GM19372 (cell line): ENCODE measurements around the gene SOX6.

Source experiments
- ATAC-seq: cut with Tn5 transposase; IDR thresholded peaks from one replicate; pipeline ENCODE4 v1.9.1; 2021; ENCODE audit warnings: mild to moderate bottlenecking, low read depth, moderate library complexity; ENCODE audit not compliant: unreplicated experiment

The SOX6 gene

DNA sequence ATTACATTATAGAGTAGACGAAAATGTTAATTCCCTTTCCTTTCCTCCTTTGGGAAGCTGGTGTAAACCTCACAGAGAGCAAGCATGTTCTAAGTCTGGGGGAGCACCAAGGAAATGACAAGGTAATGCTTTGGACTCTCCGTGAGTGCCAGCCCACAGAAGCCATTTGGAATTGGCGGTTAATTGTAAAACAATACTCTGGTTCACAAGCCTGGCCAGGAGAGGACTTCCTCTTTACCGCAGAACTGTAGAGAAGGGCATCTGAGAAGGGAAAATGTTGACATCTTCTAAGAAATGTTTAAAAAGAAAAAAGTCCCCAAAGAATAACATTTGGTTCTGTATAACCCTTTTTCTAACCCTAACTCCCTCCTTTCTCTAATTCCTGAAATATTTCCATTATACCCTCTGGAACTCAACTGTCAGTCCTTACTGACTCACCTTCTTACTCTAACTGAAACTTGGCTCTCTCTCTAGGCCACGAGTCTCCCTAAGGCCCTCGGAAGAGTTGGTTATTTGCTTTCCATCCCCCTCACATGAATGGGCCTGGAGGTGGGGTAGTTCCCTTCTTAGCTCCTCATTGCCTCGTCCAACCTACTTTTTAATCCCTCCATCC is 379.8 kb downstream of the SOX6 start:
- no peak for ATAC-seq

DNA sequence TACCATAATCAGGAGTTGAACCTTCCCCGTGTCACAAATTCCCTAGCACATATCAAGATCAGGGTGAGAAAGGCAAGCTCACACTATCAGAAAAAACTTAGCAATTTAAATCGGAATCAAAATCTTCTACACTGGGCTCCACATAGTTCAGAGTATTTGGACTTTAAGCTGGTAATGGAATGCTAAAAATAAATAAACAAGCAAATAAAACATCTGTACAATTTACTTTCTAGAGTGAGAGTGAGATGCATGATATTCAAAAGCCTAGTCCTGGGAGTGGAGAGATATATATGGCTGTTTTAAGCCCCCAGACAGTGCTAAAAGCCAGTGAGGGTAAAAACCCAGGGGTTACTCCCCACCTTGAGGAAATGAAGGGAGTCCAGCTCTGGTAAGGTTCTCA is 380.6 kb downstream of the SOX6 start:
- no peak for ATAC-seq

DNA sequence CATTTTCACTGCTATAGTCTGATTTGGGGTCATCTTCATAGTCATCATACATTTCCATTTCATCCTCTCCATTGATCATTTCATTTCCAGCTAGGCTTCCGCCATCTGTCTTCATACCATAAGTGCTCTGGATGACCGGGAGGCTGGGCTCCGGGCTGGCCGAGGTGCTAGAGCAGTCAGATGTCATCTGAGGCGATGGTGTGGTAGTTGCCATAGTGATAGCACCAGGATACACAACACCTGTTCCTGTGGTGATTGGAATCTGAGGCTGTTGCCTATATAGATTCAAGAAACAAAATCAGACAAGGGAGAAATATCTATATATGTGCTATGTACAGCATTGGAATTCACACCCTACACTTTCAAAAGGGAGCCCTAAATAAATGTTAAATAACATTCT is 383.5 kb downstream of the SOX6 start:
- ATAC-seq, result no peak

DNA sequence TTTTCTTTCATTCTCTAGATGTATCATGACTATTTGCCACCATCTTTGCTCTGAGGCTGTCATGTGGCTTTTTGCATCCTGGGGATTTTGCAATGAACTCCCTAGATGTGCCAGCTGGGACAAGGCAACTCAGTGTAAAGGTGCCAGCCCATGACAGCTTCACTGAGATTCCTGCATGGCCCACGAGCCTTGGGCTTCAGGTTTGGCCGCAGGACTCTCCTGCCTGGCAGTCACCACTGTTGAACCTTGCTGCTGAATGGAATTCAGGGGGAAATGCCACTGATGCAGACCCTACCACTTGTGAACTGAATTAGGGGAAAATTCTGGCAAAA is 385.2 kb downstream of the SOX6 start:
- ATAC-seq, result no peak

DNA sequence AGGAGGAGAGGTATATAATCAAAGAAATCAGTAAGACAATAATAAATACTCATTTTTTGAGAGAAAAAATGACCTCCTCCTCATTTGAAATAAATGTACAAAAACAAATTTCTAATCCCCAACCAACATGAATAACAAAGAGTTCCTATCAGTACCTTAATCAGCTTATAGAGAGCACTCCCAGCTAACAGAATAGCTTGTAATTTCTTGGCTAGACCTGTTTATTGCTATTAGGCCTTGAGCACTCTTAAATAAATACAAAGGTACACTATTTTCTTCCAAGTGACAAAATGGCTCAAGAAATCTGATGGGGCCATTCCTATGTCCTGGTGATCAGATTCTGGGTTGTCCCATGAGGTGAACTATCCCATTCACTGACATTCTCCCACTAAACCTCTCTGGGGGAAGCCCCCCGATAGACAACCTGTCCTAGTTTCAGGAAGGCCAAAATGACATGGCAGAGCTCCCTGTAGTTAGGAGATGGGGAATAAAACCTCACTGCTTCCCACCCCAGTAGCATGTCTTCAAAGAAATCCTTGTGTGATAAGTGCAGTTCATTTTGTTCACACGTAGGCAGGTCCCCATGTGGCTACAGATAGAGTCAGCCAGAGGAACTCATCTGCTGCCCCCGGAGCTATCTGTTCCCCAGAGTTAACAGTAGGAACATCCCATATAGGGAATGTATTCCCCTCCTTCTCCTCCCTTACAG is 385.7 kb downstream of the SOX6 start:
- ATAC-seq, result no peak

DNA sequence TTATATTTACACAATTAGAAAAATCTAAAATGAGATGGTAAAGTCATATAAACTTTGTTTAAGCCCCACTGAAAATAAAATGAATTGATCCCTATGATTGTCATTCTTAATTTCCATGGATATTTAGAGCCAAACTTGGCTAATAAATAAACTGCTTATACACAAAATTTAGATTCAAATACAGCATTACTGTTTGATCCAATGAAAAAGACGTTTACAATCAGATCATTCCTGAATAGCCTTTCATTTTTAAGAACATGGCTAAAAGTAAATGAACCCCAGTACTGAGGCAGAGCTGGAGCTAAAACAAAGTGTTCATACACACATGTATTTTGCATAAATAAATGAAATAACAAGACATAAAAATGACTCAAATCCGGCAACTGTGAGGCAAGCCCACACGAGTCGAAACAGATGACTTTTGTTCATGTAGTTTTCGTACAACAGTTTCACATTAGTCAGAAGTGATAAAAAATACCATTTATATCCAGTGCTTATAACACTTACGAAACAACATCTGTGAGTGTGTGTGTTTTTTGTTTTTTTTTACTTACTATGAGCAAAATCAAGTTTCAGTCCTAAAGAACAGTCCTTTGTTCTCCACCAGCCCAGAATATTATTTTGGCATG is 386.5 kb downstream of the SOX6 start:
- ATAC-seq, result no peak

DNA sequence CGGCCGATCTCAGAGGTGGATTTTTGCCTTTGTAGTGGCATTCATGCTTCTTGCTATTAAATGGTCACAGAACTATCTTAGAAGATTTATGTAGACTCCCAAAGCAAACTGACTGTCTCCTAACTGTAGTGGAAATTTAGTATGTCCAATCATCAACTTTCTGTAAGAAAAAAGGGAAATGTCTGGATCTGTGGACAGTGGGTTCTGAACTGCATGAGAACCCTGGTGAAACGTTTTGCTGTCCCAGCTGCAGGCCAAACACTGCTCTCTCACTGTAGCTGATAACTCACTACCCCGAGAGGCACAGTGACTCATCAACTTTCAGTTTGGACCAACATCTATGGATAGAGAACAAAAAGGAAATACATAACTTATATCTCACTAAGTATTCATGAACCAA is 387.1 kb downstream of the SOX6 start:
- ATAC-seq, result peak; percentile 77

DNA sequence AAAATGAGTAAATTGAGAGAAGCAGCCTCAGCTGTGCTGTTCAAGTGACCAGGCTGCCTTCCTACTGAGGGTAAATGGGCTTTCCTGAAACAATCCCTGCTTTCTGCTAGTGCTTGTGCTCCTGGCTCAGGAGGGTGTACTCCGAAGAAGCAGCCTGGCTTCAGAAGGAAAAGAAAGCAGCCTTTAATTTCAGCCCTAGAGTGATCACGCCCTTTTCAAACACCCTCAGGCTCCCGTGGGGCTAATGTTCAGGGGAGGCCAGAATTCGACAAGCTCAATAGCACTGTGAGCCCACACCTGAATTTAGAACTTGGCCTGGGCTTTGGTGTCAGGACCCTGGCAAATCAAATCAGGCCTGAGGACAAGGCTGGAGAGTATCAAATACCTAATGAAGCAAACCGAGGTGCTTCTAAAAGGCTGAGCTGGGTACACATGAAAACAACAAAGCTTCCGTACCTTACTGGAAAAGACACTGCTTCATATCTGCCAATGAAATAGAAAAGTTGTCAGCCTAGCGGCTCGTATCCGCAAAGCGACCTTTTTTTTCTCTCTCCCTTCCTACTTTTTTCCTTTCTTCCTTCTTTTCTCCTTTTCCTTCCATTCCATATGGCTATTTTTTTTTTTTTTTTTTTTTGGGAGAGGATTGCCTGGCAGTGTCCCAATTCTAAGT is 387.8 kb downstream of the SOX6 start:
- ATAC-seq, result no peak

DNA sequence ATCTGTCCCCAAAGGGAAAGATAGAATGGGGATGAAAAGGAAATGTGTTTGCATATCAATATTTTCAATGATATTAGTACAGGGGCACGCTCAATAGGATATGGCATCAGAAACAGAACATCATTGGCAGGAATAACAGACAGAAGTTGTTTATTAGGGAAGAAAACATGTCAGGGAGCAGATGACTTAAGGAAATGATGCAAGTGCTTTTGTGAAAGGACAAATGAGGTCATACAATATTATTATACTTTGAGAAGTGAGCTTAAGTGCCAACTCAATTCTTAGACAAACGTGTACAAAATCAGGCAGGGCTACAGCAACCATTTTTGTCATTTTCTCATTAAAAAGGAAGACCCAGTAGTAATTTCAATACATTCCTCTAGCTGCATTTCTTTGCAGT is 388.4 kb downstream of the SOX6 start:
- no peak for ATAC-seq

DNA sequence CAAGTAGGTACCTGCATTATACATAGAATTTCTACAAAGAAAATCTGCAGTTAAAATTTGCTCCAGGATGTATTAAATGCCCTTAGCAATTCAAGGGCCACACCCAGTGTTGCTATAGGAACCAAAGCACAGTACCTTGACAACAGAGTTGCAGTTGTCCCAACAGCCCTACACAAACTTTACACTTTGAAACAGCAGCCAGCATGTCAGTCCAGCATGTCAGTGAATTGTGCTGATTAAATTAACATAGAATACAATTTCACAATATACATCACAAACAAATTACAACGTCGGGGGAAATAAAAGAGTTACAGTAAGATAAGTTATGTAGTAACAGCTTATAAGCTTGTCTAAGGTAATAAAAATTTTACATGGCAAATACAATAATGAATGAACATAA is 389.2 kb downstream of the SOX6 start:
- ATAC-seq, result no peak

DNA sequence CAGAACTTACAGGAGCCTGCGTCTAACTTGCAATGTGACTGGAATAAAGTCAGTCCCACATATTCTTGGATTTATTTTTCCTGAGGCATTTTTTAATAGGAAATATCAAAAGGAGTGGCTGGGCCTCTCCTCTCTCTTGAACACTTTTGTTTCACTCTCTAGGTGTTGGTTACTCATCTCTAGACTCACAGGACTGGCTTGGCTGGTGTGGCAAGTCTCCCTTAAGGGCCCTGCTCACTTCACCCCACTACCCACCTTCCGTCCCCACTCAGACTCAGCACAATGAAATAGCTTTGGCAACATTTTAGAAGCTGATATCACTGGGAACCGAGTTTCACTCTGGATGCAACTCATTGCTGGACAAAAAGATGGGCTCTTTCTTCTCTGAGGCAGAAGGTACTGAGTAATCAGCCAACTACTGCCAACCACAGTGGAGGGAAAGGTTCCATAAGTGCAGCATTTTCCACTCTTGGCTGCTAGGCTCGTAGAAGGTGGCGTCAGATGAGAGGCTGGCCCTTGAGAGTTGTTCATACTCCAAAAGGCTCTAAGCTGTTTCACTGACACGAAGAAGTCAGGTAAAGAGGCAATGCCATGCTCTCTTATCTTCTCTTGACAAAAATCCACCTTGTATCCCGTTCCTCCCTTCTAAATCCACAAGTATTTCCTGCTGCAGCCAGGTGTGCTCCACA is 390.6 kb downstream of the SOX6 start:
- ATAC-seq, result no peak

DNA sequence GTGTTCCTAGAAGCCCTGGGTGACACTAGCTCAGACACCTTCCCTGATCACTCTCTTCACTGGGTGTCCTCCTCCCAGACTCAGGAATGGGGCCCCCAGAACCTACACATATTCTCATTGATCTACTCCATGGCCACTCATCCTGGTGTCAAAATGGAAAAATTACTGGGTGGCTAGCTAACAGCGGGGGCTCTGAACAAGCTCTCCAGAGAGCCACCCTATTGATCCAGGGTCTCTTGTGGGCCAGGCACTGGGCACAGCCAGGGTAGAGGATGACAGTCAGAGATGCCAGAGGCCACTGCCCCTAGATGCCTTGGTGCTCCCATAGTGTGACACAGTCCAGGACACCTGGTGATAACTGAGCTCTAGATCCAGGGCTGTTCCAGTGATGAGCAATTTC is 393.1 kb downstream of the SOX6 start:
- no peak for ATAC-seq

DNA sequence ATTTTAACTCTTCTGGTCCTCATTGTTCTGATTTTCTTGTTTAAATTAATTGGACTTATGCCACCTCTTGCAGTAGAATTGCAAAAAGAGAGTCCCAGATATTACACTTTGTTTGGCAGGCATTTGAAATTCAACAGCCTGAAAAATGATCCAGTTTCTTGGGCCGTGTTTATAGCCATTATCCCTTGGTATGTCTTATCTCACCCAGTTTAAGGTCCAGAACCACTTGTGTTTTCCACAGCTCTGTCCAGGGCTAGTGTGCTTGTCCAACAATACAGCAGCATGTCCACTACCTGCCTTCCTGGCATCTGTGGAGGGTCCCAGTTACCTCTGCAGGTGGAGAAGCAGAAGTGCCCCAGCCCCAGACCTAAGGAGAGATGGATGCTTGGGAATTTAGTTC is 397.4 kb downstream of the SOX6 start:
- ATAC-seq, result no peak

DNA sequence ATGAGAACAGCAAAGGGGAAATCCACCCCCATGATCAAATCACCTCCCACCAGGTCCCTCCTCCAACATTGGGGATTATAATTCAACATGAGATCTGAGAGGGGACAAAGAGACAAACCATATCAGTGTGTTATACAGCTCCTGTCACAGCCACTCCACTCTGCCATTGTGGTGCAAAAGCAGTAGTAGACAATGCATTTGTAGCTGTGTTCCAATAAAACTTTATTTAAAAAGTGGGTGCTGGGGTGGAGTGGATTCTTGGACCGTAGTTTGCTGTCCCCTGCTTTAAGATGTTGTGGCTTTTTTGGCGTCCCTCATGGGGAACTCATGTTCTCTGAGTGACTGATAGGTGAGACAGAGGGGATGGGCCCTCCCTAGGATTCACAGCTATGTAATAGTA is 399.1 kb downstream of the SOX6 start:
- ATAC-seq, result no peak

DNA sequence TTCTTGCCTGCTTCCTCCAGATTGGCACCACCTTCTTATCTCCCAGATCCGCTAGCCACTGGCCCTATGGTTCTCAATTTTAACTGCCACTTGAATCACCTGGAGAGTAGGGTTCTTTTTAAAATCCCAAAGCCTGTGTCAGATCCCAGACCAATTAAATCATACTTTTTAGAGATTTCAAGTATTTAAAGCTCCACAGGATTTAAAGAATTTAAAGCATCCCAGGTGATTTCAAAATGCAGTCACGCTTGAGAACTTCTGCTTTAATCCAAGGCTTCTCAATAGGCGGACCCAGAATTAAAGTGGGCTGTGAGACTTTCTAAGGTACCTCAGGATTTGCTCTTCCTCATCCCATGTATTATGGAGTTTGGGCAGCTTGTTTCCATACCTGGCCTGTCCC is 400.0 kb downstream of the SOX6 start:
- ATAC-seq, result no peak

DNA sequence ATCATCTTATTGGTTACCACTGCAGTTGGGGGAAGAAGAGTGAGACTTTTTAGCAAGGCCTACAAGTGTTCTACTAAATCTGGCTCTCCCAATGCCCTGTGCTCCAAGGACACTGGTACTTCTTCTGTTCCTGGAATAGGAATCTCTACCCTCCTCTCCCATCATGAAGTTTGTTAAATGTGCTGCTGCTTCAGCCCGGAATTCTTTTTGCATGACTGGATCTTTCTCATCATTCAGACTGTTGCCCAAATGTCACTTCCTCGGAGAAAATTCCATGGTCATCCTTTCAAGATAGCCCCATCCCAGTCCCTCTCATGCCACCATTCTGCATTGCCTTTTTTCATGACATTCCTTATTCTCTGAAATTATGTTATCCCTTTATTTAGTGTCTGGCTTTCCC is 400.8 kb downstream of the SOX6 start:
- no peak for ATAC-seq

DNA sequence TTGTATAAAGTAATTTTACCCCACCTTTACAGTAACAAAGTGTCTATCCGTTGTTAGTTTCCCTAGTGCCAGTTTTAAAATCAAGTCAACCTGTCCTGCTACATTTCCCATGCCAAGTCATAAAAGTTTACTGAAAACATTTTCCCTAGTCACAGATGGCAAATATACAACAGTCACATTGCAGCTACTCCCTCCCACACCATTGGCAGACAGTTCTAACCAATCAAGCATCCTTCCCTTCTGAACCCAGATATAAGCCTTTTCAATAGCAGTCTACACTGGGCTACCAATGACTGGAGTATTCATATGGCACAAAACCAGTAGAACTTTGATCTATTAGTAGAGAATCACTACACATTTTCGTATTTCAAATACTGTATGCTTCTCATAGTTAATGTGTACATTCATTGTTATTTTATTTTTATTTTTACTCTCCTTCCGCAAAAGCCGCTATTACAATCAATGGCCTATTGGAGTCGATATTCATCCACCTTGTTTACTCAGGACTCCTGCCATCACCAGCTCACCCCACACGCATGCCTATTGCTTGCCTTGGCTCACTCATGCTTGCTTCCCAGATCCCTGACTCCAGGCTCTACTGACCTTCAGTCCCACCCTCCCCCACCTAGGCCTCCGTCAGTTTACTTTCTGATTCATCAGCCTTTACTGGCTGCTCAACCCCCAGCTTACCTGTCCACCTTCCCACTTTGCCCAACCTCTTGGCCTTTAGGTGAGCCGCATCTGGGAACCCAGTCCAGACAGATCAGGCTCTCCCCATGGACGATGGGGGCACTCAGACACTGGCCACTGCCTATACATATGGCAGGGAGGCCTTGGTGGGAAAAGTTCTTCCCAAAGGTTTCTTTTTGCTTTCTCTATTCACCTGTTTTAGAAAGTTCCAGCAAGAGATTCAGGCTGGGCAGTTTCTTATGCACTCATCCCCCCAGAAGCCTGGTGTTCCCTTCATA is 408.4 kb downstream of the SOX6 start:
- no peak for ATAC-seq

DNA sequence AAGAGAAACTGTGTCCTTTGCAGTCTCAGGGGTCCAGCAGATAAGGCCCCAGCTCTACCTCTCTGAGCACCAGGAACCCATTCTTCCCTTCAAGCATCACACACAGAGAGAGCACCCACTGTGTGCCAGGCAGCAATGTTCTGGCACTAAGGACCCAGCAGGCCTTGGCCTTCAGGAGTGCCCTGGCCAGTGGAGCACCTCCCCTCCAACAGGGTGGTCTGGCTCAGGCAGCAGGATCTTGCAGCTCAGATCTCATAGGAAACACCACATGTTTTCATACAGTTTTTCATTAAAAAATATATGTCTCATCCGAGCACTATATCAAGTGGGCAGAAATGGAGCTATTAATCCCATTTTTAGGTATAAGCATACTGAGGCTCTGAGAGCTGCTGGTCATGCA is 410.6 kb downstream of the SOX6 start:
- ATAC-seq, result no peak

DNA sequence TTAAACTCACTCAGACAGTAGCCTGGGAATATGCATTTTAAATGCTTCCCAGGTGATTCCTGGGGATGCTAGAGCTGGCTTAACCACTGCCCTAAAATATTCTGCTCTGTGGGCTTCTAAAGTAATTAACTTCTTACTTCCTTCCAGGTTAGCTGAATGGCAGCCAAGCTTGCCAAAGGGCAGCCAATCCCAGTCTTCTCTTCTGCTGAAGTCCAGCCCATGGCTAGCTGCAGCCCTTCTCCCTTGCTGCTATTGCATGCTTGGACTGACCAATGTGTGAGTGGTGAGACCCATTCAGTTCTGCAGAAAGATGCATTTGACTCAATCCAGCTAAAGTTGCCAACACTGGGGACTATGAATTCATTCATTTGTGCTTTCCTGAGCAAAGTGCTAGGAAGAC is 411.9 kb downstream of the SOX6 start:
- ATAC-seq, result no peak
